Lung microvascular endothelial cell (primary cell): ENCODE results near the gene GAB2. TPM values are rescaled to one million over a fixed set of nuclear protein-coding genes. Genes with fewer than 3 reads are reported as not detected.
"Not testable (repeated sequence)": the region's sequence is repeated elsewhere in the genome, so short reads cannot be mapped to it uniquely, and the experiment has no call there.

ENCODE experiments used
- DNase-seq, 2 donors: peaks; one replicate each; pipeline versions ENCODE4 v3.0.0 to v3.0.0-alpha.2; 2010; ENCODE audit warnings: low read depth in 2 of 2
- total RNA-seq: library from RNA; depleted of rRNA; stranded (reverse); fragments of >200 nt; gene quantifications from 2 replicates; pipeline ENCODE4 v1.2.1, GENCODE V29; 2014

The GAB2 gene
- total RNA-seq, 1 donor from 2014 or later, result 21.2 TPM

GRCh38 chr11:78189851-78190250 lies 227.8 kb downstream of the GAB2 start:
- no peak for DNase-seq

- no peak for DNase-seq
Observed at GRCh38 chr11:78189174-78189724, 228.4 kb downstream of the GAB2 start.

GRCh38 chr11:78188286-78189173 lies 229.1 kb downstream of the GAB2 start, which contains the start of the genes KCTD21 and USP35:
TSS of gene KCTD21 (minus strand) at chr11:78188626. CDS start at chr11:78174554, 14,072 bp downstream.
TSS of gene USP35 (plus strand) at chr11:78188919. CDS start at chr11:78196246, 7,327 bp downstream.
- DNase-seq, result peak; percentile 97 to 99

- no peak for DNase-seq
Observed at GRCh38 chr11:78187366-78188285, 230.0 kb downstream of the GAB2 start.

- DNase-seq, result no peak
Observed at GRCh38 chr11:78181185-78181584, 236.4 kb downstream of the GAB2 start.

- no peak for DNase-seq
Observed at GRCh38 chr11:78180751-78181150, 236.9 kb downstream of the GAB2 start.

- DNase-seq, result no peak
Observed at GRCh38 chr11:78179459-78180071, 238.1 kb downstream of the GAB2 start.

- no peak for DNase-seq
Observed at GRCh38 chr11:78177216-78177615, 240.4 kb downstream of the GAB2 start.

GRCh38 chr11:78176605-78177141 lies 240.9 kb downstream of the GAB2 start:
- DNase-seq, result no peak

GRCh38 chr11:78175862-78176261 lies 241.8 kb downstream of the GAB2 start:
- not testable (repeated sequence) for DNase-seq

- DNase-seq, result no peak
Observed at GRCh38 chr11:78171951-78172350, 245.7 kb downstream of the GAB2 start.

GRCh38 chr11:78170874-78171549 lies 246.6 kb downstream of the GAB2 start:
- DNase-seq, result no peak

GRCh38 chr11:78170413-78170812 lies 247.2 kb downstream of the GAB2 start:
- no peak for DNase-seq

- DNase-seq, result peak; percentile 42 to 84
Observed at GRCh38 chr11:78168539-78169477, 248.8 kb downstream of the GAB2 start.

GRCh38 chr11:78166855-78167469 lies 250.7 kb downstream of the GAB2 start:
- DNase-seq, result no peak
